ENCODE results near the gene PLEK2. TPM values are rescaled to one million over a fixed set of nuclear protein-coding genes. Genes with fewer than 3 reads are reported as not detected.
A peak's percentile ranks its signal among the peaks of the same experiment; 100 is the strongest.
"Not testable (repeated sequence)": the region's sequence is repeated elsewhere in the genome, so short reads cannot be mapped to it uniquely, and the experiment has no call there.

Gene PLEK2
- total and polyA plus RNA-seq, 2 experiments from 2014 or later, result 0.92 to 1.8 TPM

- H3K27me3 ChIP-seq, result no peaks in the 10 kb centered on the region
- H3K27ac ChIP-seq, result no peak overlapping the region
- no peaks in the 10 kb centered on the region for H3K4me1 ChIP-seq (ENCODE audit: low read depth)
- H3K36me3 ChIP-seq, result no peaks in the 10 kb centered on the region
- TF ChIP-seq CTCF (IDR thresholded peaks at IDR 0.05; ENCODE audit: low read depth, low read length), result no peak
- H3K9me3 ChIP-seq (ENCODE audit: low read depth), result no peaks in the 10 kb centered on the region
- H3K4me3 ChIP-seq, result no peak overlapping the region
- no peak for DNase-seq (ENCODE audit: low read depth in 1 of 2, low spot score in 1 of 2)
Observed at GRCh38 chr14:67453575-67454300, 41.8 kb upstream of the PLEK2 start.

- not testable (repeated sequence) for DNase-seq (ENCODE audit: low read depth in 1 of 2, low spot score in 1 of 2); H3K4me3 ChIP-seq; H3K27ac ChIP-seq; H3K4me1 ChIP-seq (ENCODE audit: low read depth); H3K9me3 ChIP-seq (ENCODE audit: low read depth); H3K27me3 ChIP-seq; H3K36me3 ChIP-seq
Observed at GRCh38 chr14:67451667-67452066, 39.7 kb upstream of the PLEK2 start.

- H3K36me3 ChIP-seq, result no peaks in the 10 kb centered on the region
Observed at GRCh38 chr14:67449096-67449495, 37.1 kb upstream of the PLEK2 start.

GRCh38 chr14:67447033-67447381 is 35.0 kb upstream of the PLEK2 start:
- Histone ChIP-seq H3K4me1 (ENCODE audit: low read depth) (peaks cover 14% of the 10 kb centered on the region), H3K9me3 (ENCODE audit: low read depth) (no peaks in the 10 kb centered on the region), H3K4me3 (no peak overlapping the region), H3K27me3 (no peaks in the 10 kb centered on the region), H3K27ac (no peak overlapping the region), H3K36me3 (no peaks in the 10 kb centered on the region)
- no peak for DNase-seq (ENCODE audit: low read depth in 1 of 2, low spot score in 1 of 2)
- TF ChIP-seq CTCF (IDR thresholded peaks at IDR 0.05; ENCODE audit: low read depth, low read length), result no peak

More at GRCh38 chr14:67449096-67449495, 37.1 kb upstream of the PLEK2 start:
- no peaks in the 10 kb centered on the region for H3K27me3 ChIP-seq
- H3K4me1 ChIP-seq (ENCODE audit: low read depth), result peaks cover 6% of the 10 kb centered on the region
- DNase-seq (ENCODE audit: low read depth in 1 of 2, low spot score in 1 of 2), result no peak
- TF ChIP-seq CTCF (IDR thresholded peaks at IDR 0.05; ENCODE audit: low read depth, low read length), result no peak
- no peak overlapping the region for H3K27ac ChIP-seq
- H3K4me3 ChIP-seq, result no peak overlapping the region
- no peaks in the 10 kb centered on the region for H3K9me3 ChIP-seq (ENCODE audit: low read depth)

- Histone ChIP-seq H3K36me3 (no peaks in the 10 kb centered on the region), H3K9me3 (ENCODE audit: low read depth) (no peaks in the 10 kb centered on the region), H3K27ac (no peak overlapping the region), H3K4me1 (ENCODE audit: low read depth) (peaks cover 15% of the 10 kb centered on the region), H3K27me3 (no peaks in the 10 kb centered on the region), H3K4me3 (no peak overlapping the region)
- TF ChIP-seq CTCF (IDR thresholded peaks at IDR 0.05; ENCODE audit: low read depth, low read length), result no peak
- peak in 1 of 2 donors; percentile 12 for DNase-seq (ENCODE audit: low read depth in 1 of 2, low spot score in 1 of 2)
Observed at GRCh38 chr14:67446371-67447032, 34.5 kb upstream of the PLEK2 start.

GRCh38 chr14:67444395-67444794 is 32.4 kb upstream of the PLEK2 start:
- no peak overlapping the region for H3K27ac ChIP-seq
- H3K4me1 ChIP-seq (ENCODE audit: low read depth), result peaks cover 15% of the 10 kb centered on the region
- no peaks in the 10 kb centered on the region for H3K36me3 ChIP-seq
- no peak for DNase-seq (ENCODE audit: low read depth in 1 of 2, low spot score in 1 of 2)
- no peak overlapping the region for H3K4me3 ChIP-seq
- no peak for TF ChIP-seq CTCF (IDR thresholded peaks at IDR 0.05; ENCODE audit: low read depth, low read length)
- no peaks in the 10 kb centered on the region for H3K27me3 ChIP-seq
- no peaks in the 10 kb centered on the region for H3K9me3 ChIP-seq (ENCODE audit: low read depth)
